Skeletal muscle satellite cell (primary cell): Measurements from ENCODE around the gene LIM2.
A peak's percentile ranks its signal among the peaks of the same experiment; 100 is the strongest.

Experiments used
- H3K27me3 ChIP-seq: 2 replicates; pipeline ENCODE4 v1.7.0; 2013; ENCODE audit warnings: low read length; ENCODE audit not compliant: control insufficient read depth, insufficient read depth
- H3K36me3 ChIP-seq: 2 replicates; pipeline ENCODE4 v1.7.0; 2013; ENCODE audit warnings: mild to moderate bottlenecking, control low read depth, low read length; ENCODE audit not compliant: insufficient read depth
- H3K4me1 ChIP-seq: 2 replicates; pipeline ENCODE4 v1.7.0; 2013; ENCODE audit warnings: low read length; ENCODE audit not compliant: control insufficient read depth, insufficient read depth
- H3K4me2 ChIP-seq: 2 replicates; pipeline ENCODE4 v1.7.0; 2013; ENCODE audit warnings: mild to moderate bottlenecking, low read length
- H3K4me3 ChIP-seq: 2 replicates; pipeline ENCODE4 v1.7.0; 2013; ENCODE audit warnings: low read length
- H3K9ac ChIP-seq: 2 replicates; pipeline ENCODE4 v1.7.0; 2013; ENCODE audit warnings: mild to moderate bottlenecking, low read depth, low read length, moderate library complexity
- H3K9me3 ChIP-seq: replicated peaks from 2 replicates; pipeline ENCODE4 v1.7.0; 2013; ENCODE audit warnings: mild to moderate bottlenecking, control low read depth, low read length

LIM2 gene

DNA sequence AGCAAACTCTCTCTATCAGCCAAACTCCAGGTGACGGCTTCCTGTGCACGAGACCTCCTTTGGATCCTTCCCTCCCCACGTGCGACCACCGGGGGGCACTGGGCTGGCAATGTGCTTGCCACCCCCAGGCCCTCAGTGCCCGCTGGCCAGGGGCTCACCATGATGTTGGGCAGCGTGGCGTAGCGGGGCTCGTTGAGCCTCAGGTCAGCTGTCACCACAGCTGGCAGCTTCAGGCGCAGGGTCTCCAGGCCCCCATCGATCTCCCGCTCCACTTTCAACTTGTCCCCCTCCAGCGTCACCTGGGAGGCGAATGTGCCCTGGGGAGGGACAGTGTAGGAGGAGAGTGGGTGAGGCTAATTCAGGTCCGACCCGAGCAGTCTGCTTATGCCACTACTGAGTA is 41.0 kb downstream of the LIM2 start:
- H3K4me1 ChIP-seq, result peaks cover 11% of the 10 kb centered on the region
- H3K36me3 ChIP-seq, result peaks cover 35% of the 10 kb centered on the region
- H3K4me3 ChIP-seq, result no peak overlapping the region
- no peaks in the 10 kb centered on the region for H3K9me3 ChIP-seq
- no peak overlapping the region for H3K4me2 ChIP-seq
- no peak overlapping the region for H3K9ac ChIP-seq
- no peaks in the 10 kb centered on the region for H3K27me3 ChIP-seq

DNA sequence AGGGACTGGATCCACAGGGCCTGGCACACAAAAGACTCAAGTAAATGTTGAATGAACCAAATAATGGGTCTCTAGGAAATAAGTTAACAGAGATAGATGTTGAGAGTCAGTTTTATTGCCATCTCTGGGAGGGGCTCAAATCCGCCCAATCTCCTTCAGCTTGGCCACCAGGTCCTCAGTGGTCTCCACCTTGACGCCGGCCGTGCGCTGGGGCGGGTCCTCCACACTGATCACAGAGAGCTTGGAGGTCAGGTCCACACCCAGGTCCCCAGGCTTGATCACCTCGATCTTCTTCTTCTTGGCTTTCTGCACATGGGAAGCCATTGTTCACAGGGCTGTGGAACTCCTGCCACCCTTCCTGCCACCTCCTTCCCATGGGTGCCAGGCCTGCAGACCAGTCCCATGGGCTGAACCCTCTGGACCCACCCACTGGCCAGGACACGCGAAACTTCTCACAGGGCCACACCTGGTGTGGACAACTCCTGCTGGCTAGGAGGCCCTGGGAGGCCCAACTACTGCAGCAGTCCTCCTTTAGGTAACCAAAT is 42.6 kb downstream of the LIM2 start:
- no peaks in the 10 kb centered on the region for H3K9me3 ChIP-seq
- H3K9ac ChIP-seq, result no peak overlapping the region
- no peak overlapping the region for H3K4me3 ChIP-seq
- peaks cover 25% of the 10 kb centered on the region for H3K36me3 ChIP-seq
- H3K4me1 ChIP-seq, result peaks cover 8% of the 10 kb centered on the region
- no peak overlapping the region for H3K4me2 ChIP-seq
- H3K27me3 ChIP-seq, result no peaks in the 10 kb centered on the region

DNA sequence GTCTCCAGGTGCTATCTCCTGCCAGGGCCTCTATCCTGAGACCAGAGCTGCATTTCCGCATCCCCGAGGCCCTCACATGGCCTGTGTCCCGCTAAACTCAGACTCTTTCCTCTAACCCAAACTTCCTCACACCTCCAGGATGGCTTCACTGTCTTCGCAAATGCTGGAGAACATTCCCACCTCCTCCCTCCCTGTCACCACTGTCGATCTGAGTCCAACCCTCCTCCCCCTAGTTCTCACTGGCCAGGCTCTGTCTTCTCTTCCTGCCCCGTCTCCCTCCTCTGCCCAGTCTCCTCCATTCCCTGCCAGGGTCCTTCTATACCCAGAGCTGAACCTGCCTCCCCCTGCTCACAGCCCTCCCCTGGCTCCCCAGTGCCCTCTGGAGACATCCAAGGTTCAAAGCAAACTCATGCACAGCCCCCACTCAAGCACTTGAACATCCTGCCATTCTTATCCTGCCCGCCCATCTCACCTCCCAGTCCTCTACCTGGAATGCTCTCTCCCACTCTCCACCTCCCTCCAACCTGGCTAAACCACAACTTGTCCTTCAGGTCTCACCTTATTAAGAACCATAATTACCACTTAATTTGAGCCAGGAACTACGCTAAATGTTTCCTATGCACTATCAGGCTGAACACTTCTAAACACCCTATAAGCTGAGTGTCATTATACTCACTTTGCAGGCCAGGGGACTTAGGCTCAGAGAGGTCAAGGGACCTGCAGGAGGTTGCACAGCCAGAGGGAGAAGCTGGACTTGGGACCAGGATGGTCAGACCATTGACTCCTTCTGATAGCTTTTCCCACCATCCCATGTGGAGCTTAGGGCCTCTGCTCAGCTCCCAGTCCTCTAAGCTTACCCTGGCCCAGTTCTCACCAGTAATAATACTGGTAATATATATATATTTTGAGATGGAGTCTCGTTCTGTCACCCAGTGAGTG is 44.9 kb downstream of the LIM2 start:
- Histone ChIP-seq H3K4me1 (peaks cover 16% of the 10 kb centered on the region), H3K4me3 (no peak overlapping the region), H3K36me3 (peaks cover 25% of the 10 kb centered on the region), H3K27me3 (no peaks in the 10 kb centered on the region), H3K9me3 (no peaks in the 10 kb centered on the region), H3K9ac (no peak overlapping the region), H3K4me2 (no peak overlapping the region)

DNA sequence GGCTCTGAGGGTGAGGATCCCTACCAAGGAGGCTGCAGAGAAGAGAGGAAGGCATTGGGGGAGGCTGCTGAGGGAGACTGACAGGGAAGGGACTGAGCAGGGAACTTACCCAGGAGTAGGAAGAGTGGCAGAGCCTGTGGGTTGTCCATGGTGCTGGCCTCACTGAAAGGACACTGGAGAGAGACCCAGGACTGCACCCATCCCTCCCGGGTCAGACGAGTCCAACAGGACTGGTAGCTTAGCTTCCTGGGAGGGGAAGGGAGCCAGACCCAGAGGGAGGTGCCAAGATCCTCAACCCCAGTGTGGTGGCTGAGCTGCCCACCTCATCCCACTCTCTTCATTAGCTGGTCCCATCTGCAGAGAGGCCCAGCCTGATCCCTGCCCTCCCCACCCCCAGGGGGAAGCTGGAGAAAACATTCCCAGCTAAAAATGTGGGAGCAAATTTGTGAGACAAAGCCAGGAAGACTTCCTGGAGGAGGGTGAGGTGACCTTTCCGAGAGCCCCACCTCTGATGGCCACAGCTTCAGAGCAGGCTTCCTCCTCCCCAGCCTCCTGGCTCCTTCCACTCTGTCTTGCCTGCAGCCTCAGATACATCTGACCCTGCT is 45.7 kb downstream of the LIM2 start, which contains the start of gene VSIG10L:
TSS of gene VSIG10L (minus strand) at position 164 of the 605 bp plus-strand sequence. CDS start at position 149, 15 bp downstream.
- H3K27me3 ChIP-seq, result no peaks in the 10 kb centered on the region
- no peak within 1 kb of the TSS for H3K9ac ChIP-seq
- peaks cover 16% of the 10 kb centered on the region for H3K4me1 ChIP-seq
- H3K9me3 ChIP-seq, result no peaks in the 10 kb centered on the region
- no peak within 1 kb of the TSS for H3K4me3 ChIP-seq
- no peak within 1 kb of the TSS for H3K4me2 ChIP-seq
- H3K36me3 ChIP-seq, result peaks cover 20% of the 10 kb centered on the region

DNA sequence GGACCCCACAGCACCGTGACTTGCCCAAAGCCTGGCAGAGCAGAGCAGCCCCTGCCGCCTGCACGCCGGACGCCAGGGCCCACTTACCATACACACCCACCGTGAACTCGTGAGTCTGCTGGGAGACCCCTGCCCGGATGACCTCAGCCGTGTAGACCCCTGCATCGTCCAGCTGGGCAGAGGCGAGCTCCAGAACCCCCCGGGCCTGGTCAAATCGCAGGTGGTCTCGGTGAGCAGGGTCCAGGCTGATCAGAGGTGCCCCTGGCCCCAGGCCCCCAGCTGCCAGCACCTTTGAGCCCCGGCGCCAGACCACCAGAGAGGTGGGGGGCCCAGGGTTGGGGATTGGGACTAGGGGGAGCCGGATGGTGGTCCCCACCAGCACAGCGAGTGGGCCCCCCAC is 46.7 kb downstream of the LIM2 start:
- H3K9me3 ChIP-seq, result no peaks in the 10 kb centered on the region
- peaks cover 12% of the 10 kb centered on the region for H3K36me3 ChIP-seq
- H3K4me1 ChIP-seq, result peaks cover 16% of the 10 kb centered on the region
- H3K4me2 ChIP-seq, result no peak overlapping the region
- H3K4me3 ChIP-seq, result no peak overlapping the region
- H3K9ac ChIP-seq, result no peak overlapping the region
- no peaks in the 10 kb centered on the region for H3K27me3 ChIP-seq

DNA sequence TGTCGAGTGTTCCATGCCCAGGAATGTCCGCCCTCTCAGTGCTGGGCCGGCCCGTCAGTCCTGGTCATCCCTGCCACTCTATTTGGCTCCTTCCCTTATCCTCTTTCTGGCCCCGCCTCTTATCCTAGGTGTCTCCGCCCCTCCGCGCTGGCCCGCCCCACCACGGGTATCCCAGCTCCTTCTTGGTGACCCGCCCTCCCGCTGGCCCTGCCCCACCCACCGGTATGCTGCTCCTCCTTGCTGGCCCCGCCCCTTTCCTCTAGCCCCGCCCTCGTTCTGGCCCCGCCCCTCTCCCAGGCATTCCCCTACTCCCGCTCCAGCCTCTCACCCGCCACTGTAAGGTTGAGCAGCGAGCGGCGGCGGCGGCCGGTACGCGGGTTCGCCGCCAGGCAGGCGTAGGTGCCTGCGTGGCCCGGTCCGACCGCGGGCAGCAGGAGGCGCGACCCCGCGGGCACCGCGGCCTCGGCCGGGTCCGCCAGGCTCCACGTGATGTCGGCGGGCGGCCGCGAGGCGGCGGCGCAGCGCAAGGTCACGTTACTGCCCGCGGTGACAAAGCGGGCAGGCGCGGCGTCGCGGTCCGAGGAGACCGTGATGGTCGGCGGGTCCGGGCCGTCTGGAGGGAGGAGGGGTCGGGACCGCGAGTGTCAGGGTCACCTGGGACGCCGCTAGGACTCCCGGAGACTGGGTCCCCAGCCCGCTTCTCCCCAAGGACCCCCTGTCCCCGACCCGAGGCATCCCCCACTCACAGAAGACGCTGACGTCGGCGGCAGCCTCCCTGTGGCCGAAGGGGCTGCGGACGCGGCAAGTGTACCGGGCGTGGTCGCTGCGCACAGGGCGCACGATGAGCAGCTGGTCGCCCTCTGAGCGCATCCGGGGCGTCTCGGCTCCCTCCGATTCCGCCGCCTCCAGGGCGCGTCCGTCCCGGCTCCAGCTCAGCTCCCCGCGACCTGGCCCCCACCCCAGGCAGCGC is 47.8 kb downstream of the LIM2 start:
- H3K36me3 ChIP-seq, result peaks cover 5% of the 10 kb centered on the region
- H3K4me1 ChIP-seq, result peaks cover 16% of the 10 kb centered on the region
- peak overlapping the region; percentile 93 for H3K4me2 ChIP-seq
- peak overlapping the region; percentile 73 for H3K9ac ChIP-seq
- no peaks in the 10 kb centered on the region for H3K9me3 ChIP-seq
- H3K27me3 ChIP-seq, result no peaks in the 10 kb centered on the region
- peak overlapping the region; percentile 86 for H3K4me3 ChIP-seq

DNA sequence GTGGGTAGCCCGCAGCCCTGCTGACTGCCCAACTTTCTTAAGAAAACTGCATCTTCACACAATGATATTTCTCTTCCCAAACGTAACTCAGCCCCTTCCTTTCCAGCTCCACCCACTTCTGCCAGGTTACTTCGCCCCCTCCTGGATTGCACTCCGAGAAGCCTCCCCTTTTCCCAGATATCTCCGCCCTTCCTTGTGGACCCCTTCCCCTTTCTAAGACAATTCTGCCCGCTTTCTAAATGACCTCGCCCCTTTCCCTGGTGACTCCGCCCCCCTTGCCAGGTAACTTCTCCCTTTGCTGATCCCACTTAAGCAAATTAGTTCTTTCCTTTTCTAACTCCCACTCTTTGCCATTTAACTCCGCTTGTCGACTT is 48.5 kb downstream of the LIM2 start:
- Histone ChIP-seq H3K36me3 (no peaks in the 10 kb centered on the region), H3K4me2 (peak overlapping the region; percentile 93), H3K27me3 (no peaks in the 10 kb centered on the region), H3K9ac (peak overlapping the region; percentile 65), H3K4me3 (peak overlapping the region; percentile 81), H3K9me3 (no peaks in the 10 kb centered on the region), H3K4me1 (peaks cover 16% of the 10 kb centered on the region)

DNA sequence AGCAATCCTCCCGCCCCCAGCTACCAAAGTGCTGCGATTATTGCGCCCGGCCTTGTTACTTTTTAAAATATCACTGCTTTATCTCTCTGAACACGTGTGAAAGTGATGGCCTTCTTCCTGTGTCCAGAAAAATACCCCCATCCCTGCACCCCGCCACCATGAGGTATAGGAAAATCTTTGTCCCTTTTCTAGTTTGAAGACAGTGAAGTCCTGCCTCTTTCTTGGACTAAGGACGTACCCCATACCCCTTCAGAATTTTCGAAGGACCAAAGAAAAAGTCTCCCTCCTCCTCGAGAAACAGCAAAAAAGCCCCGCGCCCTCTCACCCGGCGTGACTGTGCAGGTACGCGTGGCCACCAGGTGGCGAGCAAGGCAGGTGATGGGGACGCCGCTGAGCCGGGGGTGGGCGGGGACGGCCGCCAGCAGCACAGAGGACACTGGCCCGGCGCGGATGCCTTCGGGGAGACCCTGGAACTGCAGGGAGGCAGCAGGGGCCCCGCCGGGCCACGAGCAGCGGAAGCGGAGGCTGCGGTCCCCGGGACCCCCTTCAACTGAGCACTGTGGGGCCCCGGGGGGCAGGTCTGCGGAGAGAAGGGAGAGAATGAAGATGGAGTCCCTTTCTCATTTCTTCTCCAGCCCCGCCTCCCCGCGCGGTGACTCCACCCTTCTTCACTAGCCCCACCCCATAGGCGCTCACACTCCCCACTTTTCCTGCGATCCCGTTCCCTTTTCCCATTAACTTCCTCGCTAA is 49.0 kb downstream of the LIM2 start:
- H3K36me3 ChIP-seq, result no peaks in the 10 kb centered on the region
- H3K9ac ChIP-seq, result peak overlapping the region; percentile 65
- H3K4me3 ChIP-seq, result peak overlapping the region; percentile 81
- no peaks in the 10 kb centered on the region for H3K9me3 ChIP-seq
- peaks cover 16% of the 10 kb centered on the region for H3K4me1 ChIP-seq
- H3K27me3 ChIP-seq, result no peaks in the 10 kb centered on the region
- H3K4me2 ChIP-seq, result peak overlapping the region; percentile 93

DNA sequence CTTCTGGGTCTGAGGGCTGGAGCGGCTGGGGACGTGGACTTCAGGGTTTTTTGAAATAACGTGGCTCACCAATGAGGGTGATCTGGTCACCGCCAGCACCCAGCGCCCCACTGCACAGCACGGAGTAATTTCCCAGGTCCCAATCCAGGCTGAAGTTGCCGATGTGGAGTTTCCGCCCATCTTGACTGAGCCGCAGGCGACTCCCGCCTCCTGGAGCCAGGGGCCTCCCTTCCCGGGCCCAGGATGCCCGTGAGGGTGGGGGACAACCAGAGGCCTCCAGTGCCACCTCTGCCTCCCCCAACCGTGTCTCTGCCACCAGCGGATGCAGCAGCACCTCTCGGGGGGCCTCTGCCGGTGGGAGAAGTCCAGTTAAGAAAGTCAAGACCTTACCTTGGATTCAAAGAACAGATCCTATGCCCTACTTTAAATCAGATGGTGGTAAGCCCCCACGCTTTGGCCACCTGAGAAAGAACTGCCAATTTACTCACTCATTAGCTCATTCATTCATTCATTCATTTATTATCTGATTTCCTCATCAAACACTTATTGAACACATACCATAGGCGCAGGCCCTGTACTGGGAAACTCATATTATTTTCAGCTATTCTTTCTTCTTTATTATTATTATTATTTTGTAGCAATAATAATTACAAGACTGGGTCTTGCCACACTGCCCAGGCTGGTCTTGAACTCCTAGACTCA is 49.8 kb downstream of the LIM2 start:
- H3K4me3 ChIP-seq, result no peak overlapping the region
- H3K36me3 ChIP-seq, result no peaks in the 10 kb centered on the region
- H3K9me3 ChIP-seq, result no peaks in the 10 kb centered on the region
- no peak overlapping the region for H3K4me2 ChIP-seq
- peak overlapping the region; percentile 65 for H3K9ac ChIP-seq
- H3K27me3 ChIP-seq, result no peaks in the 10 kb centered on the region
- H3K4me1 ChIP-seq, result peaks cover 16% of the 10 kb centered on the region
